NOMO-1 (cell line): Measurements from ENCODE around the gene MSH6.
"Not testable (repeated sequence)": the region's sequence is repeated elsewhere in the genome, so short reads cannot be mapped to it uniquely, and the experiment has no call there.

ENCODE experiments used
- DNase-seq, 2 experiments: peaks; one replicate each; lab custom pipeline; 2025; ENCODE audit not compliant: unreplicated experiment in 2 of 2; lab: John Stamatoyannopoulos, UW

The MSH6 gene

GRCh38 chr2:47843407-47843806, 60.5 kb downstream of the MSH6 start:
- DNase-seq: no peak

DNA sequence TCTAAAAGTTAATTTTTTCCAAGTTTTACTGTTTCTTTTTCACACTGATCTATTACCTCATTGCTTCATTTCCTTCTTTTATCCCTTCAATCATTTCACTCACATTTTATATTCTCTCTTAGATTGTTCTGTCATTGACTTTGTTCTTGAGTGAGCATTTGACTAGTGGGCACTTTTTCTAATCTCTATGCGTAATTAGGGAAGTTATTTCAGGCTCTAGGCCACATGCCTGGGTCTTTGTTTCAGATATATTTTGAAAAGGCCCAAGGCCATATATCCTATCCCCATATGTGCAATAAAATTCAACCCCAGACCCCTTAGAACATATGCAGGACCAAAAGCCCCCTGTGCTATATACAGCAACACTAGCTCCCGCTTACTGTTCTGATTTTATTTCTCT, 61.2 kb downstream of the MSH6 start:
- DNase-seq: no peak

DNA sequence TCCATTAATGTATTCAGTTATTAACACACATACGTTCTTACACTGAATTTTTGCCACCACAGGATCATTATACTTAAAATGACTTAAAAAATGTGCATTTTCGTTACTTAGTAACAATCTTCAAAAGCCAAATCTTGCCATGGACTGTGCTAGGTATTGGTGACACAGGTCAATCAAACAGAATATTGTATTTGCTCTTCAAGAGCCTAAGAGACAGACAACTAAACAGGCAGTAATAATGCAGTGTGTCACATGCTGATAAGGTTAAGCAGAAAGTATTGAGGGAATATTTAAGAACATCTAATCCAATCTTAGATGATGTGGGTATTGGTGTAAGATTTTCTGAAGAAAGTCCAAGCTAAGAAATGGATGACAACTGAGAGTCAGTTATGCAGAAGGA, 66.4 kb downstream of the MSH6 start:
- DNase-seq: no peak

GRCh38 chr2:47850198-47850597, 67.3 kb downstream of the MSH6 start:
- no peak for DNase-seq

DNA sequence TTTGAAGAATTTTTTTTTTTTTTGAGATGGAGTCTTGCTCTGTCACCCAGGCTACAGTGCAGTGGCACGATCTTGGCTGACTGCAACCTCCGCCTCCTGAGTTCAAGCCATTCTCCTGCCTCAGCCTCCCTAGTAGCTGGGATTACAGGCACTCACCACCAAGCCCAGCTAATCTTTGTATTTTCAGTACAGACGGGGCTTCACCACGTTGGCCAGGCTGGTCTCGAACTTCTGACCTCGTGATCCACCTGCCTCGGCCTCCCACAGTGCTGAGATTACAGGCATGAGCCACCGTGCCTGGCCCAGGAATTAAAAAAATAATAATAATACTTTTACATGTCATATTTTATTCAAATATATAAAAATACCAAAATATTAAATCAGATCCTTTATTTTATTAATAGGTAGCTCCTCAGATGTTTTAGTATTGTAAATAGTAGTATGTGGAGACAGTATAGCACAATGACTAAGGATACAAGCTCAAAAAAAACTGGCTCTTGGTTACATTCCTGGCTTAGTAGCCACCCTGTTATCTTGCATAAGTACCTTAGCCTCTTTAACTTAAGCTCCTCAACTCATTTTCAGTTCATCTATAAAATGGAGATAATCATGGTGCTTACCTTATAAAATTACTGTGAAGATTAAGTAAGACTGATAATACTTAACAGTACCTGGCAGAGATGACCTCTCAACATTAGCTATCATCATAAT, 70.3 kb downstream of the MSH6 start:
- DNase-seq: not testable (repeated sequence)
